NCI-H146 treated with DMSO at 0.1 percent for 48 hours (cell line): ENCODE data around the gene NBAS.

ENCODE experiments used
- DNase-seq: peaks from one replicate; lab custom pipeline; 2025; ENCODE audit not compliant: unreplicated experiment; lab: John Stamatoyannopoulos, UW

The NBAS gene

GRCh38 chr2:15316370-15316814 is 244.7 kb downstream of the NBAS start:
- no peak for DNase-seq

- DNase-seq, result no peak
Measured at GRCh38 chr2:15315411-15315810, 245.7 kb downstream of the NBAS start.

DNA sequence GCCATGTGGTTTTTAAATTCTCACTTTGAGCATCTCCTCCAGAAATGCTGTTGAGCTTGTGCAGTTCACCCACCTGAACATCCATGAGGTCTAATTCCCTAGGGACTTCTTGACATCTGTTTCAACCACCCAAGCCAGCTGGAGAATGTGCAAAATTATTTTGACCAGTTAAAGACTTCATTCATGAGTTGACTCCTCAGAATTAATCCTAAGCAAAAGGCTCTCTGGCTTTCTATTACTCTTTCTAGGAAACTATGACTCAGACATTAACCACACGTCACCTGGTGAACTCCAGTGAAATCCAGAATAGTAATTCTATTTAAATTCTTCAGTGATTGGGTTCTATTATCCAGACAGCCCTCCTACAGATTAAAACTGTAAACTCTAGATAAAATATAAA is 247.5 kb downstream of the NBAS start:
- DNase-seq, result no peak

GRCh38 chr2:15311926-15312325 is 249.2 kb downstream of the NBAS start:
- no peak for DNase-seq

GRCh38 chr2:15311201-15311907 is 249.8 kb downstream of the NBAS start:
- no peak for DNase-seq

DNA sequence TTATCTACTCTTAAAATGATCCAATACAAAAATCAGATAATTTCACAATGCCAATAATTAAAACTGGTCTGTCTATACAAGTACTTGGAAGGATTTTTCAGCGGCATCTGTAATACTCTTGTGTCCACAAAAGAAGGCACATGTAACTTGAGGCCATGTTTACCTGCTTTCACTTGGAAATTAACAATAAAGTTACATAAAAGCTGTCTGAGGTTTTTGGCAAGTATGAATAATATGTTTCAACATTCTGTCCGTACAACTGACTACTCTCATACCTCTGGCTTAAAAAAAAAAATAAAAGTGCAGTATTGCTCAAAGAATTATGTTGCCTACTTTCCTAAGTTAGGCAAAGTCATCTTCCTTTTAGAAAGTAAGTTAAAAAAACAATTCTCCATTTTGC is 253.6 kb downstream of the NBAS start:
- no peak for DNase-seq

- DNase-seq, result no peak
Measured at GRCh38 chr2:15306706-15307105, 254.4 kb downstream of the NBAS start.

DNA sequence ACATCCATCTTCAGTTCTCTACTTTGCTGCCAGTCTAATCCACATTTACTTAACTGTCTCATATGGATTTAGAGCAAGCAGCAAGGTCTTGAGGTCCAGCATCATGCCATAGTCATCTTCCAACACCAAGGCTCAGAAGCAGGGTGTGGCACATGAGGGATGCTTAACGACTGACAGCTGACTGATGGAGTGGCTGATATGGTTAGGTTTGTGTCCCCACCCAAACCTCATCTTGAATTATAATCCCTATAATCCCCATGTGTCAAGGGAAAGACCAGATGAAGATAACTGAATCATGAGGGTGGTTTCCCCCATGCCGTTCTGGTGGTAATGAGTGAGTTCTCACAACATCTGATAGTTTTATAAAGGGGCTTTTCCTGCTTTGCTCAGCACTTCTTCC is 257.3 kb downstream of the NBAS start:
- DNase-seq, result no peak

GRCh38 chr2:15302154-15302553 is 259.0 kb downstream of the NBAS start:
- DNase-seq, result no peak

DNA sequence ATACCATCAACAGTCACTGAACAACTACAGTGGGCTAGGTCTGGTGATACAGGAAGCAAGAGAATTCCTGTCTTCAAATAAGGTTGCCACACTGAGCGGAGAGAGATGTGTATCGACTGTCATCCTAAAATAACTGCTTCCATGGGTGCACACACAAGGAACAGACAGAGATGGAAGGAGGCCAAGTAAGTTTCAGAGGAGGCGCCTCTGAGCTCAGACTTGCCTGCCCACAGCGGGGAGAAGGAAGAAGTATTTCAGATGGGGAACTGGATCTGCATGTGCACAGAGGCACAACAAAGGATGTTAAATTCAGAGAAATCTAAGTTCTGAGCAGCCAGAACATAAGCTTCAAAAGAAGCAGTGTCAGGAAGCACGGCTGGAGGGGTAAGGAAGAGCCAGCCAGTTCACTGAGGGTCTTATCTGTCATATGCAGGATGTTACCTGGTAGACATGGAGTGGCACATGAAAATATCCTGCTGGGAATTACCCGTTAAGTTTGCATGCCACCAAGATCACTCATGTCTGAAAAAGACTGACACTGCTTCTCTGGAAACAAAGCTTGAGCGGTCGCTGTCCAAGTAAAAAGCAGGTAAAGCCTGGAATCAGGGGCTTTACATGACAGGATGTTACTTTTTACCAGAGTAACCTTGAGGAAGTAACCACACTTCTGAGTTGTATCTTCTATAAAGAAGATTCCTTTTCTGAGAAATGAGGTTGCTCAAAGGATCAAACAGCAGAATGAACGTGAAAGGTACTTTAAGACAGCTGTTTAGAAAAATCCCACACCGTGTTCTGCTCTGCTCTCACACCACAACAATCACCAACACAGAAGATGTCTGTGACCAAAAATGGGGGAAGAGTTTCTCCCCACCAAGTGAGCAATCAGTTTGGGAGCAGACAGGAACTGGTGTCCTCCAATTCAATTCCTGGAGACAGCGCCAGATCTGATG is 260.2 kb downstream of the NBAS start:
- no peak for DNase-seq

GRCh38 chr2:15299904-15300520 is 261.1 kb downstream of the NBAS start:
- no peak for DNase-seq

DNA sequence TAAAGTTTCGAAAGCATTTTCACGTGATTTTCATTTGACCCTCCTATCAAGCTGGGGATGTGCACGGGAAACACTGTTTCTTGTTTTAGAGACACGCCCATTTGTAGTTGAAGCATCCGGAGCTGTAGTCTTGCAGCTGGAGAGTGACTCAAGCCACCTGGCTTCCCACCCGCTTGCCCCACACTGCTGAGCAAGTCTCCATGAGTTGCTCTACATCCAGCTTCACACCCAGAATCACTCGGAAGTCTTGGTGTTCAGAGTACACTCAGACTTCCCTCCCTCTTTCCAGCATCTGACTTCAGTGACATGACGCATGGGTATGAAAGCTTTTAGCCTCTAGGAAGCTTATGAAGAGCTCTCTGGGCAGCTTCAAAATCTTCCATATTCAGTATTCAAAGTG is 262.4 kb downstream of the NBAS start:
- no peak for DNase-seq

DNA sequence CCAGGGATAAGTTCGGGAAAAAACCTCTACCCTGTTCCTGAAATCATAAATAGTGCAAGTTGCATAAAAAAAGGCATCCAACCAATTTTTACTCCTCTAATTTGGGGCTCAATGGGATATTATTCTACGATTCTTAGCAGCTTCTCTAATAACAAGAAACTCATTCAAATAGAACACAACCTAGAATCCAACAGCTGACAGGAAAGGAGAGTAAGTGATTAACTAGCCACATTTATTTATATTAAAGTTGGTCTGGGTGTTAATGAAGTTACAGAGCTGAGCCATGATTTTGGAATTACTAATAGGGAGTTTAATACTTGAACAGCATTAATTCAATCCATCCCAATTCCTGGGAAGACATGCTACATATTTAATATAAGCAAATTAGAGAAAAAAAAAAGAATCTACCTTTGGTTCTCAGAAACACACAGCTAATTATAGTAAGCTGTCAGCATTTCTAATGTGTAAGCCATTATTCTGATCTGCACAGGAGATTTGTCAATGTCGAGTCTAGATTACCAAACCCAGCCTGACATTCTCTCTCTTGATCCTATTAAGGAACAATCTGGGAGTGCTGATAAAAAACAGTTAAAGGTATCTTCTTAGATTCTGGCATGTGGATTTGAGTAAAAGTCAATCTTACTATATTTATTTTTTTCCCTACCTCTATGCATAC is 267.7 kb downstream of the NBAS start:
- no peak for DNase-seq

- DNase-seq, result no peak
Measured at GRCh38 chr2:15287447-15288184, 273.5 kb downstream of the NBAS start.

DNA sequence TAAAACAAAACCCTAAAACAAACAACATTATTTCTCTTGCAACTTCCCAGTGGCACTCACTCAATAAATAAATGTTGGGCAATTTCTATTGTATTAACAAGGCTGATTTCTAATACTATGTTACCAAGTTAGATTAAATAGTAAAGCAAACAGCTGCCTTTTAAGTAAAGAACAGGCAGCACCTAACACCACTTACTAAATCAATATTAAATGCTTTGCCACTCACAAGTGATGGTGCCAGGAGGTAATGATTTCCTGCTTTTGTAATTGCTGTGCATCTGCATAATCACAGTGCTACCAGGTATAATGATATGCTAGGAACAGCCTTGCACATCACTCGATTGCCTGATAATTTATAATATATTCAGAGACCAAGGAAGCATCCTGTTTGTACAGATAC is 276.5 kb downstream of the NBAS start:
- peak; percentile 94 for DNase-seq

DNA sequence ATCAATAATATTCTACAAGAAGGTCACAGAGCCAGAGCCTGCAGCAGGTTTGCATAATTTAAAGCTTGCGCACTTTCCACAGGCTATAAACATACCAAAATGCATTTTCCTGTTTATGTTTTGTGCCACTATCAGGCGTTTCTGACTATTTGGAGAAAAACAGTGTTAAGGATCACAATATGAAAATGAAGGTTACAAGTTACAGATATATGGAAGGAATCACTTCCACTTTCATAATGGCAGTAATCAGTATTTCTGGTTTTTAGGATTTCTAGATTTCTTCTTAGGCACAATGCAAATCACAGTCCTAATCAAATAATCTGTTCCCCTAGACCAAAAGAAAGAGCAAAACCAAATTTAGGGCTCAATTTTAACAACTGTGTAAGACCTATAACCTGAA is 279.5 kb downstream of the NBAS start:
- DNase-seq, result no peak

- peak; percentile 38 for DNase-seq
Measured at GRCh38 chr2:15279201-15279876, 281.8 kb downstream of the NBAS start.

GRCh38 chr2:15278296-15278695 is 282.8 kb downstream of the NBAS start:
- no peak for DNase-seq

DNA sequence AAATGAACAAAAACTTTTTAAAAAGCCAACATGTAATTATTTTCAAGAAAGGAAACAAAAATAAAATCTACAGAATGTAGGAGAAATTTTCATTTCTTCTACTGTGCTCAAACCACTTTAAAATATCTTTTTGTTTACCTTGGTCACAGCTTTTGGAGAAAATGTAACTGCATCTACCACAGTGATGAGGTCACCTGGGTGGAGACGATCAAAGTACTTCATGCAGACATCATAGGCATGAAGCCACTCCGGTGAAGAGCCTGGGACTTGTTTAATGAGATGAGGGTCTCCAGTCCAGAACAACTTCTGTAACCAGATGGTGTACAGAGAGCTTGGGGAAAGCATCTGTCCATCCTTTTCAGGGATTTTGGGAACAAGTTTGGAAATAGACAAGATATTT is 285.8 kb downstream of the NBAS start:
- no peak for DNase-seq

GRCh38 chr2:15273452-15273851 is 287.7 kb downstream of the NBAS start:
- no peak for DNase-seq
